ENCODE results near the gene PKD2.

DNA sequence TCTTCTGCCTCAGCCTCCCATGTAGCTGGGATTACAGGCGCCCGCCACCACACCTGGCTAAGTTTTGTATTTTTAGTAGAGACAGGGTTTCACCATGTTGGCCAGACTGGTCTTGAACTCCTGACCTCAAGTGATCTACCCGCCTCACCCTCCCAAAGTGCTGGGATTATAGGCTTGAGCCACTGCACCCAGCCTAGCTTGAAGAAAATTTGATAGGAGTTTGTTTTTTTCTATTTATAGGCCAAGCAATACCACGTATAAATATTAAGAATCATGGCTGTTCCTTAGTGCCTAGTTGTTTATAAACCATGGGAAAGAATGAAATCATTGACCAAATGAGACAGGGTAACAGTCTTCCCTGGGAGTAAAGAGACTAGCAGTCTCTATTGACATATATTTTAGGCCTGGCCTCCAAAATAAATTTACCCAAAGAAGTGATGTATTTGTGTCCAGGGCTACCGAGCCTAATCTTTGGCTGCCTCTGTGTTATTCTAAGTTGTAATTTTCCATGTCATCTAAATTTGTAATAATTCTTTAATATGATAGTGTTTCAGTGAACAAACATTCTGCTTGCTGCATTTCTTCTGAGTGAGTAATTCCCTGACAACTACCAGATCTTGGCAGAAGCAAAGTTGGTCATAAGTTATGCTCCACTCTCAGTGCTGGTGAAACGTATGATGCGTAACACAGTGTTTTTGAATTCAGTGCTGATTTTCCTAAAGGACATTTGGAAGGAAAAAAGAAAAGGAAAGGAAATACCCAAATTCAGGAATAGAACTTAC is 10.3 kb downstream of the PKD2 start:
- no peak for TF ChIP-seq CTCF (IDR thresholded peaks at IDR 0.05; ENCODE audit: low read length)
- no peak for TF ChIP-seq EZH2 (optimal IDR thresholded peaks at IDR 0.05; ENCODE audit: low read depth, low read length)
- TF ChIP-seq EZH2phosphoT487 (IDR thresholded peaks at IDR 0.05; ENCODE audit: low read length), result no peak

Data from MM.1S (cell line).